NCI-H187 treated with DMSO at 0.1 percent for 48 hours (cell line): Measurements from ENCODE around the gene IFNK.

ENCODE experiments used
- DNase-seq: peaks from one replicate; lab custom pipeline; 2025; lab: John Stamatoyannopoulos, UW

IFNK gene

GRCh38 chr9:27573634-27574590, 49.8 kb downstream of the IFNK start:
- peak; percentile 92 for DNase-seq
